Stimulated activated CD4-positive, alpha-beta T cell treated with anti-CD3 and anti-CD28 coated beads, Interleukin-4, amount 100 ng/mL, for 4 hours (primary cell): Measurements from ENCODE around the gene CTNNBL1.

ENCODE experiments used
- DNase-seq, 2 experiments: peaks; one replicate each; pipeline ENCODE4 v3.0.0-alpha.2; 2020

CTNNBL1 gene

GRCh38 chr20:37904845-37905373 lies 211.1 kb downstream of the CTNNBL1 start:
- DNase-seq, result no peak

- no peak for DNase-seq
These were observed 212.1 kb downstream of the CTNNBL1 start for GRCh38 chr20:37905671-37906613.

- no peak for DNase-seq
These were observed 213.5 kb downstream of the CTNNBL1 start for GRCh38 chr20:37907330-37907676.

- no peak for DNase-seq
These were observed 214.0 kb downstream of the CTNNBL1 start for GRCh38 chr20:37907677-37908401.

- no peak for DNase-seq
These were observed 217.4 kb downstream of the CTNNBL1 start for GRCh38 chr20:37911261-37911660.

GRCh38 chr20:37911838-37912281 lies 218.0 kb downstream of the CTNNBL1 start:
- no peak for DNase-seq

- no peak for DNase-seq
These were observed 219.0 kb downstream of the CTNNBL1 start for GRCh38 chr20:37912874-37913273.

- no peak for DNase-seq
These were observed 219.9 kb downstream of the CTNNBL1 start for GRCh38 chr20:37913567-37914366.

GRCh38 chr20:37914367-37914671 lies 220.5 kb downstream of the CTNNBL1 start:
- no peak for DNase-seq

- peak in 1 of 2 experiments; percentile 3 for DNase-seq
These were observed 221.0 kb downstream of the CTNNBL1 start for GRCh38 chr20:37914672-37915433.

GRCh38 chr20:37915434-37915787 lies 221.6 kb downstream of the CTNNBL1 start:
- DNase-seq, result no peak

- no peak for DNase-seq
These were observed 222.2 kb downstream of the CTNNBL1 start for GRCh38 chr20:37915800-37916570.

- DNase-seq, result no peak
These were observed 223.6 kb downstream of the CTNNBL1 start for GRCh38 chr20:37917461-37917860.

GRCh38 chr20:37918035-37918434 lies 224.2 kb downstream of the CTNNBL1 start:
- no peak for DNase-seq

GRCh38 chr20:37919389-37920040 lies 225.7 kb downstream of the CTNNBL1 start:
- no peak for DNase-seq

GRCh38 chr20:37920270-37920669 lies 226.4 kb downstream of the CTNNBL1 start:
- DNase-seq, result no peak

- DNase-seq, result no peak
These were observed 227.0 kb downstream of the CTNNBL1 start for GRCh38 chr20:37920679-37921322.

- DNase-seq, result no peak
These were observed 227.6 kb downstream of the CTNNBL1 start for GRCh38 chr20:37921341-37921929.
